Measurements from ENCODE around the gene FAM222B.
"Not testable (repeated sequence)": the region's sequence is repeated elsewhere in the genome, so short reads cannot be mapped to it uniquely, and the experiment has no call there.

Gene FAM222B

DNA sequence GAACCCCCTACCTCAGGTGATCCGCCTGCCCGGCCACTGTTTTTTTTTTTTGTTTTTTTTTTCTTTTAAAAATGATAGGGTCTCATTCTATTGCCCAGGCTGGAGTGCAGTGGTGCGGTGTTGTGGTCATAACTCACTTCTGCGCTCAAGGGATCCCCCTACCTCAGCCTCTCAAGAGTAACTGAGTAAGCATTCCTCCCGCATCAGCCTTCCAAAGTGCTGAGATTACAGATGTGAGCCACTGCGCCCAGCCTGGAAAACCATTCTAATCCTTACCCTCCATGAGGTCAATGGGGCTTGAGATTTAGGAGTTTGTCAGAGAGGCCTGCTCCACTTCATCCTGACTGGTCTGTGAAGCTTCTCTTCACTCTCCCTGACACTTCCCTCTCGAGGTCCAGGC lies 24.7 kb upstream of the FAM222B start:
- no peak for DNase-seq

DNA sequence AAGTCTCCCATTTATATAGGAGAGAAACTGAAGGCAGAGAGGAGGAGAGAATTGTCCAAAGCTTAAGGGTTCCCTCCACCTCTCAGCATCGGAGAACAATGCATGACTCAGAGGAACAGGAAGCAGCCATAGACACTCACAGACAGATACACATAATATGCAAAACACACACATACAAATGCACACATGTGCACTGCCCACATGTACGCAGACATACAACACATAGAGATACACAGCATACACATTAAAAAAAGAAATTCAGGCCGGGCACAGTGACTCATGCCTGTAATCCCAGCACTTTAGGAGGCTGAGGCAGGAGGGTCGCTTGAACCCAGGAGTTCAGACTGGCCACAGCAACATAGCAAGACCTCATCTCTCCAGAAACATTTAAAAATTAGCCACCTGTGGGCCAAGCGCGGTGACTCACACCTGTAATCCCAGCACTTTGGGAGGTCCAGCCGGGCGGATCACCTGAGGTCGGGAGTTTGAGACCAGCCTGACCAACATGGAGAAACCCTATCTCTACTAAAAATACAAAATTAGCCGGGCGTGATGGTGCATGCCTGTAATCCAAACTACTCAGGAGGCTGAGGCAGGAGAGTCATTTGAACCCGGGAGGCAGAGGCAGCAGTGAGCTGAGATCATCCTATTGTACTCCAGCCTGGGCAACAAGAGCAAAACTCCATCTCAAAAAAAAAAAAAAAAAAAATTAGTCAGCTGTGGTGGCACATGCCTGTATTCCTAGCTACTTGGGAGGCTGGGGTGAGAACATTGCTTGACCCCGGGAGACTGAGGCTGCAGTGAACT lies 23.6 kb upstream of the FAM222B start:
- DNase-seq = no peak

DNA sequence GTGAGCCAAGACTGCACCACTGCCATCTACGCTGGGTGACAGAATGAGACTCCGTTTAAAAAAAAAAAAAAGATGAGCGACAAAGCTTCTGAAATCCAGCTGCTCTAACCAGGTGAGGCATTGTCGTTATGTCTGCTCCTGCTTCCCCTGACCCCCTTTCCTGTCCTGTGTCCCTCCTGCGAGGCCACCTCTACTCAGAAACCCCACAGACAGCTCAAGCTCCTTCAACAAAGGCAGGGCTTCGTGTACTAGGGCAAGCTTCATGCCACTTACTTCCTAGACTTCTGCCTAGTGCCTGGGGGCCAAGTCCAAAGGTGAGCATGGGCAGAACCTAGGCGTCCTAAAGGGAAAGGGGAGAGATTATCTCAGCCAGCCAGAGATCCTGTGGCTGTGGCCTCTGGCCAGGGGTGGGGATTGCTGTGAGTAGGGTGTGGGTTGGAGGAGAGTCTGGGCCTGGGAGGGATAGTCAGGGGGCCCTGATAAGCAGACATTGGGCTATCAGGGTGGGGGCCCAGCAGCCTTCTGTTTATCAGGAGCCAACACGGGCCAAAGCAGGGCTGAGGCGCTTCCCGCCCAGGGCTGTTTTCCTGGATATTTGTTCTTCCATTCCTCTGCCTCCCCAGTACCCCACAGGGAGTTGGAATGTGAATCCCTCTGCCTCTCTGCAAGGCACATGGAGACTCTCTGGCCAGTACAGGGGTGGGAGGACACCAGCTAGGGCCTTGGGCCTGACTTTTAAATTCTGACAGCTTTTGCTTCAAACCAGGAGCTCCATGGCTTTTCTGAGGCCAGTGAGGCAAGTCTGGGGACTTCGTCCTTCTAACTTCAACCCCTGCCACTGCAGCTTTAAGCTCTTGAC lies 22.6 kb upstream of the FAM222B start:
- DNase-seq = no peak

DNA sequence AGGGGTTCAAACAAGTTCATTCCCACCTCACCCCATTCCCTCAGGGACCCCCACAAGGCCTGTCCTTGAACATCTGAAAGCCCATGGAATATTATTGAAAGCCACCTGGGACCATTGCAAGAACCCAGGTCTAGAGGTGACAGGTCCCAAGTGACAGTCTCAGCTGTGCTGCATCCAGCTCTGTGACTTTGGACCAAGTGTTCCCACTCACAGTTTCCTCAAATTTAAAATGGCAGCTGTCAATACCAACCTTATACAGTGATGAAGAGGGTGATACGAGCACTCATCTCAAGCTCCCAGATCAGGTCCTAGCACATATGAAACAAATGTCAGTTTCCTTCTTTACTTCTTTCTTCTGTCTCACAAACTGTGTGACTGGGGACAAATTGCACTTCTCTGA lies 21.4 kb upstream of the FAM222B start:
- DNase-seq = no peak

DNA sequence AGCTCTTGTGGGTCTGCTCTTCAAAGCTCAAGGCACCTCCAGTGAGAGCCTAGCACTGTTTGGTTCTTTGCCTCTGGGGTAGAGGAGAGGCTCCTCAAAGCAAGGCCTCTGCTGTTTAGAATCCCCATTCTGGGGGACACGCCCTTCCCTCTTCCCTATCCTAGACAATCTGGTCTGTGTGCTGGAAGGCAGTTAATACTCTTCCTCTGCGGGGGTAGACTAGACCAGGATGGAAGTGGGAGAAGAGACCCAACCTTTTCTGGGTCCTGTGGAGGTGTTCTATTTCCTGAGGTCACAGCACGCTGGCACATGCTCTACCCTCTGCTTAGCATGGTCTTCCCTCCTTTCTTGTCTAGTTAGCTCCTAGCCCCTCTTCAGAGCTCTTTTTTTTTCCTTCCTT lies 20.0 kb upstream of the FAM222B start:
- DNase-seq = no peak

DNA sequence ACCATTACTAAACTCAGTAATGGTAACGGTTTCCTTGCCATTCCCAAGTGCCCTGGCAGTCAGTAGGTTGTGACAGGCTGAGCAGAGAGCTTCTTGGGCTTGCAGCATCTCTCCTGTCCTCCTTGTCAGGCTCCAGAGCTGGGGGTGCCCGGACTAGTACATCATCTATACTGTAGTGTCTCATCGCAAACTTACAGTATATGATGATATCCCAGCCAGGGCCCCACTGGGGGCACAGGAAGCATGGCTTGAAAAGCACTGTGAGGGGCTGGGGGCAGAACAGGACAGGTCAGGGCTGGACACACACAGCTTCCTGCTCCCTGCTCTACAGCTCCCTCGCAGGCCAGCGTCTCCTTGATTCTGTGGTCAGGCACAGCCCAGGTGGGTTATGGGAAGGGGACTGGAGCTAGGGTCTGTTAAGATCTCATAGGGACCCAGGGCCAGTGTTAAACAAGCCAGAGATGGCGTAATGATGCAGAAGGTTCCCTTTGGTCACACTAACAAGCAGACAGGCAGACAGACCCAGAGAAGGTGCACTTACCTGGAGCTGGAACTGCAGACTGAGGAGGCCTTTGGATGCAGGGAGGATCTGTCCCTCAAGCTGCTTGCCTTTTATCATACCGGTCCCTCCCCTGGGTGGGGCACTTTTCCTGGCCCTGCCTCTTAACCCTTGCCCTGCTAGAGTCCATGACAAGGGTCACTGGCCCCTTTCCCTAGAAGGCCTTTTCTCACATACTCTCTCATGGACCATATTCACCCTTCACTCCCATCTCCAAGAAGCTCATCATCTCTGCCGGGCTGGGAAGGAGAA lies 19.0 kb upstream of the FAM222B start:
- DNase-seq = no peak

DNA sequence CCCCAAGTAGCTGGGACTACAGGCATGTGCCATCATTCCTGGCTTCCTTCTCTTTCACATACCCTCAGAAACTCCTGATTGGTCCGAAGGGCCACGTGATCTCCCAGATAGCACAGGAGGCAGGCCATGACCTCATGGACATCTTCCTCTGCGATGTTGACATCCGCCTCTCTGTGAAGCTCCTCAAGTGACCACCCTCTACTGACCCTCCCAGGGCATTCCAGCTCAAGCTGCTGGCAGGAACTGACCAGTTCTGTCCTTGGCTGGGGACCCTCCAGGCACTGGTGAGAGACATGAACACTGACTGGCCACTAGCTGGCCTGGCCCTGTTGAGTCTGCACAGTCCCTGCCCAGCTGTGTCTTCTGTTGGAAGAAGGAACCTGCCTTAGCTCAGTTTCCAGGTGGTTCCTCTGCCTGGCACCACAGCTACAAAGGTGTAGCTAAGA lies 17.8 kb upstream of the FAM222B start:
- DNase-seq = no peak

DNA sequence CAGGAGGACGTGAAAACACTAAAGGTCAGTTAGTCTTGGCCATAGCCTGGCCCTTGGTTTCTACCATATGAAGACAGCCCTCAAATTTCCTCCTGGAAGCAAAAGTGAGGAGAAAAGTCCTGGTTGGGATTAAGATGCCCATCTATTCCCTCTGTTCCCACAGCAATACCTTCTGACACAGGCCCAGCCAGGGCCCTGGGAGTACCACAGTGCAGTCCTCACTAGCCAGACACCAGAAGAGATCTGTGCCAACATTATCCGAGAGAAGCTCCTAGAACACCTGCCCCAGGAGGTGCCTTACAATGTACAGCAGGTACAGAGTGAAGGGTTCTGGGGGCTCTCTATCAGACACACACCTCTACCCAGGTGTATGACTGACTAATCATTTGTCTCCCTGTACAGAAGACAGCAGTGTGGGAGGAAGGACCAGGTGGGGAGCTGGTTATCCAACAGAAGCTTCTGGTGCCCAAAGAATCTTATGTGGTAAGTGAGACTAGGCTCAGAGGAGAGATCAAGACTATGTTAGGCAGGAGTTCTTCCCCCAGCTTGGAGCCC lies 16.3 kb upstream of the FAM222B start:
- no peak for DNase-seq

DNA sequence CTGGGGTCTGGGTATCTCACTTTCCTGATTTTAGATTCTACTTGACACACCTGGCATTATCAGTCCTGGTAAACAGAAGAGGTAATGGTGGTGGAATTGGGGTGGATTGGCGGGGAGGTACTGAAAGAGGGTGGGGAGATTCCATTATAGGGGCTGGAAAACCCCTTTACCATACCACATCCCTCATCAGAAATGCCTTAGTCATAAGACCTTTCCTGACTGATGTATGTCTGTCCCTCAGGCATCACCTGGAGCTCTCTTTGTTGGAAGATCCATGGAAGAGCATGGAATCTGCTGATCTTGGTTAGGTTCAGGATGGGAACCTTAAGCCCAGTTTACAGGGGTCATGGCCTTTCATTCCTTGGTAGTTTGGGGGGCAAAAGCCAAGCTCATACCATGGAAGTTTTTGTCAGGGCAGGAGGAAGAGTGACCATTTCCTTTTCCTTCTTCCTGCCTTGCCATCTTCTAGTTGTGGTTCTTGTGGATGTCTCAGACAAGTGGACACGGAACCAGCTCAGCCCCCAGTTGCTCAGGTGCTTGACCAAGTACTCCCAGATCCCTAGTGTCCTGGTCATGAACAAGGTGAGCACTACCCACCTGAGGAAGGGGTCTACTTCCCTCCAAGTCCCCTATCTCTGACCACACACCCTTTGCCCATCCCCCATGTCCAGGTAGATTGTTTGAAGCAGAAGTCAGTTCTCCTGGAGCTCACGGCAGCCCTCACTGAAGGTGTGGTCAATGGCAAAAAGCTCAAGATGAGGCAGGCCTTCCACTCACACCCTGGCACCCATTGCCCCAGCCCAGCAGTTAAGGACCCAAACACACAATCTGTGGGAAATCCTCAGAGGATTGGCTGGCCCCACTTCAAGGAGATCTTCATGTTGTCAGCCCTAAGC lies 15.6 kb upstream of the FAM222B start:
- no peak for DNase-seq

DNA sequence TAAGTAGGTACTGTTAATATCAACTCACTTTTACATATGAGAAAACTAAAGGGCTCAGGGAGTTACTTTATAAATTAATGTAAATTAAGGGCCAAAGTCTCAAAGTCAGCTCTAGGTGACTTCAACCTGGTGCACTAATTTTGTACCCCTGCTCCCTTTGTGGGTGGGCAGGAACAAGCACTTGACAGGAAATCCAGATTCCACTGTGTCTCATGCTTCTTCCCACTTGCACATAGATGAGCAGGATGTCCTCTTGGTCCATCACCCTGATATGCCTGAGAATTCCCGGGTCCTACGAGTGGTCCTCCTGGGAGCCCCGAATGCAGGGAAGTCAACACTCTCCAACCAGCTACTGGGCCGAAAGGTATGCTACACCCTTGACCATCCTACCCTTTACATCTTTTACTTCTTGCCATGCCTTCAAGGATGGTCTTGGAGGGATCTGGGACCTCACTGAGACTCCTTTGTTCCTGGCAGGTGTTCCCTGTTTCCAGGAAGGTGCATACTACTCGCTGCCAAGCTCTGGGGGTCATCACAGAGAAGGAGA lies 13.5 kb upstream of the FAM222B start:
- DNase-seq = no peak

DNA sequence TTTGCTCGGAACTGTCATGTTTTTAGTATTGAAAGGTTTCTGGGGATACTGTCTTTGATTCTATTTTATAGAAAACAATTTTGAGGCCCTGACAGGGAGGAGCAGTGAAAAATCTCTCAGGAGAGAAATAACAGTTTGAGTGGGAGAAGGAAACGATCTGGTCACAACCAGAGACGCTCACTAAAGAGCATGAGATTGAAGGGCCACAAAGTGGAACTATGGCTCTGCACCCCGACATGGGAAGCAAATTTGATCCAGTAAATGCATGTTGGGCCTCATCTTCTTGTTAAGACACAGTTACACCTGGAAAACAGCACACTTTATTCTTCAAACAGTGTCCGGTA lies 12.7 kb upstream of the FAM222B start:
- no peak for DNase-seq

DNA sequence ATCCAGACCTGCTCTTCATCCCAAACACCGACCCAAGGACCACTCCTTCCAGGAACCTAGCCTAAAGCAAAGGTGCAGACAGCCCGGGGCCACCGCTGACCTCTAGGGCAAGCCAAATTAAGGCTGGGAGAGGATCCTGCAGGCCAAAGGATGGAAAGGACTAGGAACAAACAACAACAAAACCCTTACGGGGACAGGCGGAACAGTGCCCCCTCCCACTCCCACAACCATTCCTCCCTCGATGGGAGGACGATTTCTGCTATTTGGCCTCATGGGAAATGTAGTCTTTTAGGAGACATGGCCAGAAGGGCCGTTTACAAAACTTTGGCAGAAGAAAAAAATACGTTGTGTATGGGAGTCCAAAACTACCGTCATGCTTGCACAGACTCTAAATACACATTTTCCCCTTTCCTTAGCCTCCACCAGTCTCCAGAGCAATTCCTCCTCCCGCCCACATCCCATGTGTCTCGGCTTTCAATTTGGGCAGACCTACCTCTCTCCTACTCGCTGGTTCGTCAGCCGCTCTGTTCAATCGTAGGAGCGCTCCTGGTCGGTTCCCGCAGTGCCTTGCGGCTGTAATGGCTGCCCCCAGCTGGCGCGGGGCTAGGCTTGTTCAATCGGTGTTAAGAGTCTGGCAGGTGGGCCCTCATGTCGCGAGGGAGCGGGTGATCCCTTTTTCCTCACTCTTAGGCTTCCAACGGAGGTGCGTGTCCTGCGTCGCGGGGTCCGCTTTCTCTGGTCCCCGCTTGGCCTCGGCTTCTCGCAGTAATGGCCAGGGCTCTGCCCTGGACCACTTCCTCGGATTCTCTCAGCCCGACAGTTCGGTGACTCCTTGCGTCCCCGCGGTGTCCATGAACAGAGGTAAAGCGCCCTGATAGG lies 12.1 kb upstream of the FAM222B start, which contains the start of gene ERAL1:
Gene ERAL1, plus strand, starts transcription at position 560 of the 879 bp plus-strand sequence. Its CDS starts 19 bp downstream, at position 579.
- DNase-seq = peak; percentile 79

DNA sequence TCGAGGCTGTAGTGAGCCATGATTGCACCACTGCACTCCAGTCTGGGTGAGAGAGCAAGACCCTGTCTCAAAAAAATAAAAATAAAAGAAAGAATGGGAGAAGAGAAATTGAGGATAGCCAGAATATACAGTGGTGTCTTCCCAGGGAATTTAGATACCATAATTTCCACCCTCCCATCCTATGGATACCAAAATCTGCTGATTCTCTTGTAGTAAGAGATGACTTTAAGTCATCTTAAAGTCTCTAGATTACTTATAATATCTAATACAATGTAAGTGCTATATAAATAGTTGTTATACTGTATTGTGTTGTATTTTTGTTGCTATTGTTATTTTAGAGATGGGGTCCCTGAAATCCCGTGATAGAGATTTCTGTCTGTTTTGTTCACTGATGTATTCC lies 10.7 kb upstream of the FAM222B start:
- no peak for DNase-seq

DNA sequence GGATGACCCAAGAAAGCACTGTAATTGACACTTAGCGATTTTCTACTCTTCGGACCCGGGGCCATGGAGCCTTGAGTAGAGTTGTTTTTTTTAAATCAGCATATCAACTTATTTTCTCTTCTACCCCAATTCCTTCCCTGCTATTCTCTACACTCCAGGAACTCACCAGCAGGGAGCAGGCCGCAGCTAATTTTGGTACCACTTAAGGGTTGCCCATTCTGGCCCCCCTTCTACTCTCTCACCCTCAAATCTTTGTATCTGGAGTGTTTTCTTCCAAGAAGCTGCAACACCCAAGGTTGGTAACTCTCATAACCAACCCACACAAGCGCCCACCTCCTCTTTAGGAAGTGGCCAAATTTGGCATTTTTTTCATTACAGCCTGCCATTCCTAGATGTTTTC lies 6.7 kb upstream of the FAM222B start:
- no peak for DNase-seq

DNA sequence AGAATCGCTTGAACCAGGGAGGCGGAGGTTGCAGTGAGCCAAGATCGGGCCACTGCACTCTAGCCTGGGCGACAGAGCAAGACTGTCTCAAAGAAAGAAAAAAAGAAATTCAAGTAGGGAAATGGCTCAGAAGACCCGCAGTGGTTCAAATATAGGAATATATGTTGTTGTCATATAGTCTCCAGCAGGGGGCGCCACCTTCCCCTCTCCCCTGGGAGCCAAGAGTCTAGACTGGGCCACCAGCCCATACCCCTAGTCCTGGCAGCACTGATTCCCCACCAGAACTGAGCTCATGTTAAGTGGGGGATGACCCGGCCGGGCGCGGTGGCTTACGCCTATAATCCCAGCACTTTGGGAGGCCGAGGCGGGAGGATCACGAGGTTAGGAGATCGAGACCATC lies 6.1 kb upstream of the FAM222B start:
- peak; percentile 77 for DNase-seq

DNA sequence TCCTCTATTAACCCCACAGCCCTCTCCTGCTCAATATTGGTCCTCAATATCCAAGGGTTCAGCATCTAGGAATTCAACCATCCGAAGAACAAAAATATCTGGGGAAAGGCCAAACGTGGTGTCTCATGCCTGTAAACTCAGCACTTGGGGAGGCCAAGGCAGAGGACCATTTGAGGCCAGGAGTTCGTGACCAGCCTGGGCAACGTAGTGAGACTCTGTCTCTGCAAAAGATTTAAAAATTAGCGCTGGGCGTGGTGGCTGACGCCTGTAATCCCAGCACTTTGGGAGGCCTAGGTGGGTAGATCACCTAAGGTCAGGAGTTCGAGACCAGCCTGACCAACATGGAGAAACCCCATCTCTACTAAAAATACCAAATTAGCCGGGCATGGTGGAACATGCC lies 4.1 kb upstream of the FAM222B start:
- DNase-seq = not testable (repeated sequence)

DNA sequence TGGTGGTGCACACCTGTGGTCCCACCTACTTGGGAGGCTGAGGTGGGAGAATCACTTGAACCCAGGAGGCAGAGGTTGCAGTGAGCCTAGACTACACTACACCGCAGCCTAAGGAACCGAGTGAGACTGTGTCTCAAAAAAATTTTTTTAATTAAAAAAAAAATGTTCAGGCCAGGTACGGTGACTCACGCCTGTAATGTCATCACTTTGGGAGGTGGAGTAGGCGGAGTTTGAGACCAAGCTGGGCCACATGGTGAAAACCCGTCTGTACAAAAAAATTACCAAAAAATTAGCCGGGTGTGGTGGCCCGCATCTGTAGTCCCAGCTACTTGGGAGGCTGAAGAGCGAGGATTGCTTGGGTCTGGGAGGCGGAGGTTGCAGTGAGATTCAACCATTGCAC lies 3.6 kb upstream of the FAM222B start:
- no peak for DNase-seq

DNA sequence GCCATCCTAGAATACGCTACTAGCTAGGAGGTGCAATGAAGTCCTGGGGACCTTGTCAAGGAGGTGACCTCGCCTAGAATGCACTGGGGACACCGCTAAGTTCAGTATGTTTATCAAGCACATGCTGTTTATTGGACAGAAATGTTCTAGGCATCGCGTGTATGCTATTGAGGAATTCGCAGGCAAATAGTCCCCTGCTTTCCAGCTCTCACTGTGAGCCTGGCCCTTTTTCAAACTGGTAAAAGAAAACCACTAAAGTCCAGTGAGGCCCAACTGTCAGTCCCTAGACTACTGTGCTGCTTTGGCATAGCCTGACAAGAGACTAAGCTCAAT lies 1.2 kb upstream of the FAM222B start:
- no peak for DNase-seq

DNA sequence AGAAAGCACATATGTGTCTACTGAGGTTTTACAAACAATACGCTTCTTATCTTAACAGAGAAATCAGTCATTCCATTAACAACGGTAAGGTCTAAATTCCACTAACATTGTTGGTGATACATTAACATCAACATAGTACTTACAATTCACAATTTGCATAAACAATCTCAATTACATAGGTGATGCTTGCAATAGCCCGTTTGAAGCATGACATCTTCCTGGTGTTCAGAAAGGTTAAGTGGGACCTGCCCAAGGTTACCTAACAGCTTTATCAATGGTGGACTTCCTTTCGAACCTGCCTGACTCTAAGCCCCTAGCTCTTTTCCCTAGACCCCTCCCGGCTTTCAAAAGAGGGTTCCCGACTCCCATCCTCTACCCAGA lies 699 bp downstream of the FAM222B start:
- no peak for DNase-seq

DNA sequence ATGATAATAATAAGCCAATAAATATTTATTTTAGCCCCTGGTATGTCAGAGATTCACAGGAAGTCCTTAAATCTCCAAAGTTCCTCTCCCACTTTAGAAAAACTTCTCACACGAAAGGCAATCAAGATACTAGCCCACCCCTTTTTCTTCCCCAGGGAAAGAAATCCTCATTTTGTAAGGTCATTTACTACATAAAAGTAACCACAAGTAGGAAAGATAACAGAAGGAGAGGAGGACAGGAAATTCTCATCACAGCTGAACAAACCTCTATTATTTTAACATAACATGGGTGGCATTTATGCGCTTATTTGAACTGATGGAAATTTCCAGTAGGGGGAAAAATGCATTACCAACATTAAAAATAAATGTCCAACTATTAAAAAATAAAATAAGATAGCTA lies 3.4 kb downstream of the FAM222B start:
- no peak for DNase-seq

DNA sequence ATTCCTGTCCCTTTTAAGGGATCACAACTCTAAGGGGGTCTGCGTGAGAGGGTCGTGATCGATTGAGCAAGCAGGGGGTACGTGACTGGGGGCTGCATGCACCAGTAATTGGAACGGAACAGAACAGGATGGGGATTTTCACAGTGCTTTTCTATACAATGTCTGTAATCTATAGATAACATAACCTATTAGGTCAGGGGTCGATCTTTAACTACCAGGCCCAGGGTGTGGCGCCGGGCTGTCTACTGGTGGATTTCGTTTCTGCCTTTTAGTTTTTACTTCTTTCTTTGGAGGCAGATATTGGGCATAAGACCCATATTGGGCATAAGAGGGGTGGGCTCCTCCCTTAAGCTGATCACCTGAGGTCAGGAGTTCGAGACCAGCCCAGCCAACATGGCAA lies 6.0 kb downstream of the FAM222B start:
- not testable (repeated sequence) for DNase-seq
